PC-9 (cell line): Measurements from ENCODE around the gene RNF114. TPM values are rescaled to one million over a fixed set of nuclear protein-coding genes. Genes with fewer than 3 reads are reported as not detected.

Experiments
- BruUV-seq: library from RNA; stranded (reverse); fragments of 400-500 nt; replicated peaks from 2 replicates; lab custom pipeline; 2021; lab: Mats Ljungman, UMichigan
- CTCF ChIA-PET: fragments of 300-600 bp; sonication (Branson Sonifier 250); formaldehyde crosslinking; loops from one replicate; lab custom pipeline; 2022; ENCODE audit warnings: antibody characterized with exemption; lab: Charles Lee
- POLR2A ChIA-PET: fragments of 300-600 bp; sonication (Branson Sonifier 250); formaldehyde crosslinking; loops from one replicate; lab custom pipeline; 2022; ENCODE audit warnings: antibody characterized with exemption; ENCODE audit not compliant: unreplicated experiment; lab: Charles Lee
- DNase-seq, 2 experiments: peaks; one replicate each; pipeline versions ENCODE4 v3.0.0 to v3.0.0-alpha.2; 2015 to 2022; ENCODE audit warnings: mixed read lengths in 1 of 2
- H2AFZ ChIP-seq: fragments of 200-600 bp; sonication (generic); 2 replicates; pipeline ENCODE4 v1.8.1; 2017; ENCODE audit warnings: antibody characterized with exemption
- H3F3A ChIP-seq: fragments of 200-600 bp; sonication (generic); 2 replicates; pipeline ENCODE4 v1.8.1; 2017; ENCODE audit warnings: antibody characterized with exemption, mild to moderate bottlenecking, low read depth; ENCODE audit not compliant: insufficient read depth
- H3K27ac ChIP-seq: fragments of 200-600 bp; sonication (generic); 2 replicates; pipeline ENCODE4 v1.6.1; 2016; ENCODE audit warnings: mixed run types
- H3K27me3 ChIP-seq: fragments of 200-600 bp; sonication (generic); 2 replicates; pipeline ENCODE4 v1.6.1; 2016; ENCODE audit warnings: low read depth, mixed run types; ENCODE audit not compliant: insufficient read depth
- H3K36me3 ChIP-seq: fragments of 200-600 bp; sonication (generic); 2 replicates; pipeline ENCODE4 v1.6.1; 2016; ENCODE audit warnings: low read depth, mixed run types
- H3K4me1 ChIP-seq: fragments of 200-600 bp; sonication (generic); replicated peaks from 2 replicates; pipeline ENCODE4 v1.6.1; 2016; ENCODE audit warnings: mixed run types; ENCODE audit not compliant: insufficient read depth
- H3K4me2 ChIP-seq: fragments of 200-600 bp; sonication (generic); 2 replicates; pipeline ENCODE4 v1.6.1; 2017; ENCODE audit warnings: mixed run types
- H3K4me3 ChIP-seq: fragments of 200-600 bp; sonication (generic); 2 replicates; pipeline ENCODE4 v1.6.1; 2016; ENCODE audit warnings: mixed run types
- H3K79me2 ChIP-seq: fragments of 200-600 bp; sonication (generic); 2 replicates; pipeline ENCODE4 v1.6.1; 2017; ENCODE audit warnings: low read depth, mixed run types
- H3K9me2 ChIP-seq: fragments of 200-600 bp; sonication (generic); 2 replicates; pipeline ENCODE4 v1.8.1; 2017; ENCODE audit warnings: mild to moderate bottlenecking; ENCODE audit not compliant: insufficient read depth
- H3K9me3 ChIP-seq: fragments of 200-600 bp; sonication (generic); 2 replicates; pipeline ENCODE4 v1.8.1; 2016; ENCODE audit warnings: low read depth; ENCODE audit not compliant: insufficient read depth
- H4K20me1 ChIP-seq: fragments of 200-600 bp; sonication (generic); 2 replicates; pipeline ENCODE4 v1.8.1; 2017; ENCODE audit not compliant: insufficient read depth
- CTCF ChIP-seq: fragments of 200-600 bp; sonication (generic); conservative IDR thresholded peaks from 2 replicates; pipeline ENCODE4 v1.6.1; 2017; ENCODE audit warnings: mixed run types, antibody characterized with exemption, mild to moderate bottlenecking, moderate library complexity
- EZH2 ChIP-seq: fragments of 200-600 bp; sonication (generic); IDR thresholded peaks from 2 replicates; pipeline ENCODE4 v1.8.0; 2017; ENCODE audit warnings: antibody characterized with exemption, low read depth
- intact Hi-C: fragments of 100-400 bp; cut with micrococcal nuclease; formaldehyde crosslinking; loops from one replicate; pipeline ENCODE4 v1.10.0; 2022; ENCODE audit not compliant: unreplicated experiment
- total RNA-seq: library from RNA; stranded (reverse); gene quantifications from 2 replicates; pipeline ENCODE4 v1.2.3, GENCODE V29; 2021

RNF114 gene
- total RNA-seq, 1 experiment from 2014 or later = 92.5 TPM

- no peaks in the 10 kb centered on the region for H3K27me3 ChIP-seq
- H3K4me1 ChIP-seq = peaks cover 32% of the 10 kb centered on the region
- H3K79me2 ChIP-seq = peaks cover 57% of the 10 kb centered on the region
- H3F3A ChIP-seq = peaks cover 31% of the 10 kb centered on the region
- POLR2A ChIA-PET = no interaction called here
- peaks cover 8% of the 10 kb centered on the region; the same call in 1 of the 2 replicates for H3K36me3 ChIP-seq
- intact Hi-C loops = loop anchor here (5.0 kb wide), 1 partner anchor 253 kb away; no protein-coding TSS in a partner anchor
- CTCF ChIA-PET = interaction anchor here (0.5 kb wide), 1 partner anchor 156 kb away, joined by 3 read pairs; no protein-coding TSS in a partner anchor
- H3K27ac ChIP-seq = peak overlapping the region; percentile 96
- H2AFZ ChIP-seq = peak overlapping the region; percentile 95
- no TSS peak for BruUV-seq
- no peaks in the 10 kb centered on the region for H3K9me3 ChIP-seq
- DNase-seq = peak in 1 of 2 experiments; percentile 20
- H3K4me3 ChIP-seq = peak overlapping the region; percentile 90
- peaks cover 43% of the 10 kb centered on the region for H4K20me1 ChIP-seq
- no peaks in the 10 kb centered on the region for H3K9me2 ChIP-seq
- TF ChIP-seq EZH2 (no peak), CTCF (no peak)
- peak overlapping the region; percentile 86 for H3K4me2 ChIP-seq
These were observed 21.7 kb upstream of the RNF114 start for GRCh38 chr20:49914310-49915117.

GRCh38 chr20:49915118-49915379 is 21.1 kb upstream of the RNF114 start:
- POLR2A ChIA-PET = no interaction called here
- H3K27me3 ChIP-seq = no peaks in the 10 kb centered on the region
- peaks cover 53% of the 10 kb centered on the region for H3K79me2 ChIP-seq
- H3K27ac ChIP-seq = peak overlapping the region; percentile 96
- peak overlapping the region; percentile 95 for H2AFZ ChIP-seq
- no peak for DNase-seq
- TF ChIP-seq CTCF (no peak), EZH2 (no peak)
- no TSS peak for BruUV-seq
- peaks cover 37% of the 10 kb centered on the region for H4K20me1 ChIP-seq
- peaks cover 32% of the 10 kb centered on the region for H3K4me1 ChIP-seq
- H3K36me3 ChIP-seq = peaks cover 3% of the 10 kb centered on the region; the same call in 1 of the 2 replicates
- intact Hi-C loops = loop anchor here (5.0 kb wide), 1 partner anchor 252 kb away; no protein-coding TSS in a partner anchor
- H3K9me2 ChIP-seq = no peaks in the 10 kb centered on the region
- CTCF ChIA-PET = no interaction called here
- peak overlapping the region; percentile 86 for H3K4me2 ChIP-seq
- peak overlapping the region; percentile 90 for H3K4me3 ChIP-seq
- H3F3A ChIP-seq = peaks cover 31% of the 10 kb centered on the region
- no peaks in the 10 kb centered on the region for H3K9me3 ChIP-seq

GRCh38 chr20:49915380-49916145 is 20.6 kb upstream of the RNF114 start, which contains the start of gene SPATA2:
Gene SPATA2 (minus strand): TSS chr20:49915529. CDS start chr20:49908490, 7,039 bp downstream.
- DNase-seq = peak; percentile 90 to 93
- no TSS peak for BruUV-seq
- Histone ChIP-seq H3K4me2 (peak within 1 kb of the TSS; percentile 86), H4K20me1 (peaks cover 32% of the 10 kb centered on the region), H3K4me3 (peak within 1 kb of the TSS; percentile 90), H3K79me2 (peaks cover 48% of the 10 kb centered on the region), H3K9me3 (no peaks in the 10 kb centered on the region), H3K4me1 (peaks cover 32% of the 10 kb centered on the region), H2AFZ (peak within 1 kb of the TSS; percentile 95), H3K27ac (peak within 1 kb of the TSS; percentile 96), H3F3A (peaks cover 31% of the 10 kb centered on the region), H3K27me3 (no peaks in the 10 kb centered on the region), H3K9me2 (no peaks in the 10 kb centered on the region), H3K36me3 (no peaks in the 10 kb centered on the region)
- intact Hi-C loops = loop anchor here (1.0 to 5.0 kb wide), 2 partner anchors 13 to 252 kb away; no protein-coding TSS in a partner anchor
- no peak; the same call in 1 of the 2 replicates for TF ChIP-seq CTCF
- ChIA-PET CTCF (interaction anchor here (0.5 to 0.8 kb wide), 3 partner anchors 9 to 814 kb away, joined by 3 to 4 read pairs (median 3); no protein-coding TSS in a partner anchor), POLR2A (interaction anchor here (0.5 to 0.8 kb wide), 4 partner anchors 198 to 634 kb away, joined by 3 to 21 read pairs (median 4); no protein-coding TSS in a partner anchor)
